ENCODE results near the gene MVB12A.

Gene MVB12A

GRCh38 chr19:17389957-17390664 is 29.7 kb upstream of the MVB12A start:
- no peak for TF ChIP-seq CTCF (IDR thresholded peaks at IDR 0.05)

- peak; percentile 55 for TF ChIP-seq CTCF (IDR thresholded peaks at IDR 0.05)
Observed at GRCh38 chr19:17390665-17391370, 29.0 kb upstream of the MVB12A start.

- TF ChIP-seq CTCF (IDR thresholded peaks at IDR 0.05): no peak
Observed at GRCh38 chr19:17391371-17392151, 28.3 kb upstream of the MVB12A start.

GRCh38 chr19:17393002-17393401 is 26.8 kb upstream of the MVB12A start:
- TF ChIP-seq CTCF (IDR thresholded peaks at IDR 0.05): no peak

- no peak for TF ChIP-seq CTCF (IDR thresholded peaks at IDR 0.05)
Observed at GRCh38 chr19:17393914-17394313, 25.9 kb upstream of the MVB12A start, which contains the start of gene CCDC194. TSS of gene CCDC194 (minus strand) at chr19:17394196. CDS start at chr19:17394158, 38 bp downstream.

GRCh38 chr19:17394891-17395415 is 24.9 kb upstream of the MVB12A start:
- peak; percentile 51 for TF ChIP-seq CTCF (IDR thresholded peaks at IDR 0.05)

- TF ChIP-seq CTCF (IDR thresholded peaks at IDR 0.05): no peak
Observed at GRCh38 chr19:17398902-17399527, 20.8 kb upstream of the MVB12A start.

All from LNCAP (cell line).